Mononuclear cell (primary cell): ENCODE results near the gene VGLL4. TPM values are rescaled to one million over a fixed set of nuclear protein-coding genes. Genes with fewer than 3 reads are reported as not detected.
"Not testable (repeated sequence)": the region's sequence is repeated elsewhere in the genome, so short reads cannot be mapped to it uniquely, and the experiment has no call there.

ENCODE experiments used
- H3K27me3 ChIP-seq: 2 replicates; pipeline ENCODE4 v1.6.0; 2011; ENCODE audit warnings: low read length, control low read depth; ENCODE audit not compliant: insufficient read depth
- H3K4me1 ChIP-seq: 2 replicates; pipeline ENCODE4 v1.5.1; 2011; ENCODE audit warnings: mild to moderate bottlenecking, low read length, control low read depth; ENCODE audit not compliant: insufficient read depth
- H3K4me3 ChIP-seq: 2 replicates; pipeline ENCODE4 v1.5.1; 2011; ENCODE audit warnings: mild to moderate bottlenecking, low read length, moderate library complexity
- H3K9me3 ChIP-seq: 2 replicates; pipeline ENCODE4 v1.5.1; 2011; ENCODE audit warnings: low read depth, mild to moderate bottlenecking, control low read depth, low read length
- total RNA-seq: library from RNA; depleted of rRNA; stranded (reverse); fragments of >200 nt; gene quantifications from one replicate; pipeline ENCODE4 v1.2.3, GENCODE V29; 2012

The VGLL4 gene
- total RNA-seq, 1 donor: 20.5 TPM

DNA sequence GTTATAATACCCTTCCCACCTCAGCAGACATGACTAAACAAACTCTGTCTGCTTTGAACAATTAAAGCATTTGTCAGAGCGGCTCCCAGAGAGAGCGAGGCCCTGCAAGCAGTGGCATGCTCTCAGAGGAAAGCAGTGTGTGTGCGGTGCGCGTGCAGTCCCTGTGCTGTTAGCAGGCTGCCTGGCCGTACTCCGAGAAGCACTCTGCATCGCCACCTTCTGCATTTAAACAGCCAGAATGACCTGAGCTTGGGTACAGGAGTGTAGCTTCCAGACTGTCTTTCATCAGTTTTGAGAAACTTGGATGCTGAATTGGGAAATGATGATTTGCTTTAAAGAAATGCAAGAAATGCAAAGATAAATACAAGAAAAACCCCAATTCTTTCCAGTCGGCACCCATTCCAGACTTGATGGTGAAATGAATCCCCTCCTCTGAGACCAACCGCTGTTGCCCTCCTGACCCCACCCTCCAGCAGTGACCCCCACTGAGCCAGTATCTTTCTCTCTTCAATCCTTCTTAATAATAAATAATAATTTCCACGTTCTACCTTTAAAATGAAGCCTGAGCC lies 113.5 kb downstream of the VGLL4 start:
- H3K4me1 ChIP-seq: no peaks in the 10 kb centered on the region
- H3K27me3 ChIP-seq: no peaks in the 10 kb centered on the region
- H3K4me3 ChIP-seq: no peak overlapping the region
- H3K9me3 ChIP-seq: no peaks in the 10 kb centered on the region

DNA sequence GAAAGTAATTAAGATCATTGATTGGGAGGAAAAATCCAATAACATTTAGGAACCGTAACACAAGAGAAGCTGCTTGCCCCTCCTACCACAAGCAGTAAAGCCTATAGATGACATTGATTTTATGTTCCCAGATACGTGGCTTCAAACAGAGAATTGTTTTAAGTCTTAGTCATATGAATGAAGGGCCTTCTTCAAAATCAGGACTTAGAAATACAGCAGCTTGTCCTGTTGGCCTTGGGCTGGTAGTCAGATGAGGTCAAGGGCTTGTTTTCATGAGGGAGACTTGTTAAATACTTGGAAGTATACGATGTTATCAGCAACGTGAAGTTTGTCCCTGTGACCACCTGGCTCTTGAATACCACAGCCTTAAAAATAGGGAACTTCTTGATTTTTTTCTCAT lies 114.4 kb downstream of the VGLL4 start:
- Histone ChIP-seq H3K27me3 (no peaks in the 10 kb centered on the region), H3K4me3 (no peak overlapping the region), H3K9me3 (no peaks in the 10 kb centered on the region), H3K4me1 (no peaks in the 10 kb centered on the region)

DNA sequence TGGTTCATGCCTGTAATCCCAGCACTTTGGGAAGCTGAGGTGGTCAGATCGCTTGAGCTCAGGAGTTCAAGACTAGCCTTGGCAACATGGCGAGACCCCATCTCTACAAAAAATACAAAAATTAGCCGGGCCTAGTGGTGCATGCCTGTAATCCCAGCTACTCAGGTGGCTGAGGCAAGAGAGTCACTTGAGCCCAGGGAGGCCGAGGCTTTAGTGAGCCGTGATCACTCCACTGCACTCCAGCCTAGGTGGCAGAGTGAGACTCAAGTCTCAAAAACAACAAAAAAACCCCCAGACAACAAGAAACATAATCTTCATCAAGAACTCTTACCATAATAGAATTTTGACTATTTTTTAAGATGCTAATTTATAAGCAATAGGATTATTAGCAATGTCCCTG lies 117.6 kb downstream of the VGLL4 start:
- not testable (repeated sequence) for H3K27me3 ChIP-seq, H3K4me3 ChIP-seq, H3K9me3 ChIP-seq, H3K4me1 ChIP-seq

DNA sequence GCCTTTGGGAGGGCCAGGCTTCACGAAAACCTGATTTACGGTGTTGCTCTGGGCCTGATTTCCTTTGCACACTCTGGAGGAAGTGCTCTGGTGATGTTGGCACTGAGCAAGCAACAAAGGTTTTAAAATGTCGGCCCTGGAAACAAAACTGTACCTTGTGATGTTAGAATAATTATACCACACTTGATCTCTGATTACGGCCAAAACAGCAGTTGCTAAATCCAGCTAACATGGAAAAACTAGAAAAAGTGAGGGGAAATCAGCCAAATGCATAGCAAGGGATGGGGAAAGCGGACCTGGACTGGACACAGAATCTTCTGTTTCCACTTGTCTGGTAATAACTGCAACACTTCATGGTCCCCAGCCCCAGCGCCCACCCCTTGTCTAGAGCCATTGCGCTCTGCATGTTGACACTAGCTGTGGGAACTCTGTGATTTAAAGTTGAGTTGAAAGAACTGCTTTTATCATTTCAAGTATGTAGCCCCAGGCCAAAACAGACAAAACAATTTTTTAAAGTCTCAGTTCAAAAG lies 120.1 kb downstream of the VGLL4 start:
- Histone ChIP-seq H3K9me3 (no peaks in the 10 kb centered on the region), H3K4me1 (no peaks in the 10 kb centered on the region), H3K4me3 (no peak overlapping the region), H3K27me3 (no peaks in the 10 kb centered on the region)

DNA sequence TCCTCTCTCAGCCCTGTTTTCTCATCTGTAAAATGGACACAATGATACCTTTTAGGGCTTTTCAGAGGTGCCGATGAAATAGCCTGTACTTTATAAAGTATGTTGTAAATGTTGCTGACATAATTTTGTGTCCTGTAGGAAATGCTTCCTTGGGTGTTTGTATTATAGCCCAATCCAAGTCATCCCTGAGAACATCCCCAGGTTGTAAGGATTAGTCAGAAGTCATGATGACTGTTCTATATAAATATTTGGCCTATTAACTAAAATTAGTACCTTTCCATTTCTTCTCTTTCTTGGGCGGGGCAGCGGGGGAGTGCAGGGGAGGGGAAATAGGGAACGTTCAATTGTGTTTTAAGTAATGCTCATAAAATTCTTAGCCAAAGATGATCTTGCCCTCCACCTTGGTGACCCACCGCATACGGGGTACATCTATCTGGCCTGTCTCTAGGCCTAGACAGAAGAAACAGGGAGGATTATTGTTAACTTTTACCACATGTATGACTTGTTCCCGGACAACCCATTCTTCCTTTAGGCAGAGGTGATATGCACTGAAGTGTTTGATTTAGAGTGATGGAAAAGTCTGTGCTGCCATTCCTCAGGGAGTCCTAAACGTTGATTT lies 120.7 kb downstream of the VGLL4 start:
- Histone ChIP-seq H3K4me1 (no peaks in the 10 kb centered on the region), H3K4me3 (no peak overlapping the region), H3K9me3 (no peaks in the 10 kb centered on the region), H3K27me3 (no peaks in the 10 kb centered on the region)

DNA sequence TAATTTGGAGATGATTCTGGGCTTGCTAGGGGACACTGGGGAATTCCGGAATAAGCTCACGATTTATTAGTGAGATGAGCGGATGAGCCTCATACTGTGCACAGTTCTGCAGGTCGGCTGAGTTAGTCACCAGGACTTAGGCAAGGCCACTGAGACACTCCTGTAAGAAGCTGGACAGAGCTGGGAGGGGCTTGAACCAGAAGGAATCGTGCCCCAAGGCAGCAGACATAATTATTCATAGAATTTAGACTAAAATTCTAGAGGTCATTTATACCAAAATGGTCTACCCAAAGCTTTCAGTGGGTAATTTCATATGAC lies 121.4 kb downstream of the VGLL4 start:
- Histone ChIP-seq H3K9me3 (no peaks in the 10 kb centered on the region), H3K4me1 (no peaks in the 10 kb centered on the region), H3K4me3 (no peak overlapping the region), H3K27me3 (no peaks in the 10 kb centered on the region)

DNA sequence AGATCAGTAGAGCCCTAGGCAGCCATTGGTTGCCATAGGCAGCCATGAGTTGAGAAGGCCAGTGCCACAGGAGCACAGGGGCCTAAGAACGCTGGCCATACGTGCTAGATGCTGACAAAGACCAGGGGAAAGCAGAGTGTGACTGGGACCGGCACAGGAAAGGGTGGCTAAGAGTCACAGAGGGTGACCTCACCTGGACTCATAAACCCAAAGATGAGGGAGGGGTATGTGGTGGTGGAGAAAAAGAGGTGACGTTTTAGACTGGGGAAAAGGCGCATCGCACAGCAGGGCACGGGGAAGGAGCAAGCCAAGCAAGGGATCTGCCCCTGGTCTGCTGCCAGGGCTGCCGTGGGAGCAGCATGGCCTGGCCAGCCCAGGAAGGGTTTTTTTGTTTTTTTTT lies 122.5 kb downstream of the VGLL4 start:
- H3K27me3 ChIP-seq: no peaks in the 10 kb centered on the region
- no peaks in the 10 kb centered on the region for H3K4me1 ChIP-seq
- H3K4me3 ChIP-seq: no peak overlapping the region
- H3K9me3 ChIP-seq: no peaks in the 10 kb centered on the region

DNA sequence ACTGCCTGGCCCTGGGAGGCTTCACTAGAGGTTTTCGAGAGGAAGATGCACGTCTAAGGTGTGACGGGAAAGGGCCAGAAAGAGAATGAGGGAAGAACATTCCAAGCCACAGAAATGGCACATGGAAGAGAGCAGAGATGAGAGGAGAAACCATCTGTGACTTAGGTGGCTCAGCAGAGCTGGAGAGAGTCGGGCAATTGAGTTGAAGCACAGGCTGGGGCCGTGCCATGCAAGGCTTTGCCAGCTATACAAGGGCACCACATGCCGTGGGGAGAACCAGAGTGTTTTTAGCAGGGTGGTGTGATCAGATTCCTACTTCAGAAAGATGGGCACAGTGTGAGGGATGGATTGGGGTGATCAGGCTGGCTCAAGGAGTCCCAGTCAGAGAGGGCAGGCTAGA lies 126.1 kb downstream of the VGLL4 start:
- no peaks in the 10 kb centered on the region for H3K4me1 ChIP-seq

DNA sequence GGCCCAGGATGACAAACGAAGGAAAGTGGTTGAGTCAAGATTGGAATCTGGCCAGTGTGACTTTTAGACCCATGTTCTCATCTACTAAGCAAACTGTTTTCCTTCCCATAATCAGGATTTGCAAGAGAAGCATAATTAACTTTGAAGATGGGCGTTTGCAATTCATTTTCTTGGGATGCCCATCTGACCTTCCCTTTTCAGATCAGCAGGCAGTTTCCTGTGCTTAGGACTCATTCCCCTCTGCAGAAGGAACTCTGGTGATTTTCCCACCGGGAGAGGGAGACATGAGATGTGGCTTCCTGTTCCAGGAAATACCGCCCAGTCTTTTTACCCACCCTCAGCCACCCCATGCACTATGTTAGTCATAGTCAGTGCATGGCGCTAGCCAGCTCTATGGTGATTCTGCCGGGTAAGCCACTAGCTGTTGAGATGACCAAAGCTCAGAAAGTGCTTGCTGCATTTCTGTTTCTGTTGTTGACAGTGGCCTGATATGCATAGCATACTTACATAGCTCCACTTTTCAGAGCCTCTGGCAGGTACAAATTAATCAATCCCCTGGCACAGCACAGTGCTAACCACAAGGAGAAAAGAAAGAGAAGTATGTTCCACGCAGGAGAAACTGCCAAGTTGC lies 129.4 kb downstream of the VGLL4 start:
- H3K27me3 ChIP-seq: no peaks in the 10 kb centered on the region
- no peak overlapping the region for H3K4me3 ChIP-seq
- no peaks in the 10 kb centered on the region for H3K4me1 ChIP-seq
- no peaks in the 10 kb centered on the region for H3K9me3 ChIP-seq

More for the DNA sequence above, 126.1 kb downstream of the VGLL4 start:
- H3K27me3 ChIP-seq: no peaks in the 10 kb centered on the region
- no peaks in the 10 kb centered on the region for H3K9me3 ChIP-seq
- H3K4me3 ChIP-seq: no peak overlapping the region

DNA sequence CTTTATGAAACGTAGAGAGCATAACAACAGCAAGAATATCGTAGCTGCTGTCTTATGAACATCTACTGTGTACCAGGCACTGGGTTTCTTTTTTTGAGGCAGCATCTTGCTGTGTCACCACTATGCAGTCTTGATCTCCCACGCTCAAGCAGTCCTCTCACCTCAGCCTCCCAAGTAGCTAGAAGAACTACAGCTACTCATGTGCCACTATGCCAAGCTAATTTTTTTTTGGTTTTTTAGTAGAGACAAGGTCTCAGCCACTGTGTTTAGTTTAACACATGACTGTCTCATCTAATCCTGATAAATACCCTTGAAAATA lies 129.9 kb downstream of the VGLL4 start:
- H3K27me3 ChIP-seq: no peaks in the 10 kb centered on the region
- no peak overlapping the region for H3K4me3 ChIP-seq
- H3K4me1 ChIP-seq: no peaks in the 10 kb centered on the region
- no peaks in the 10 kb centered on the region for H3K9me3 ChIP-seq

DNA sequence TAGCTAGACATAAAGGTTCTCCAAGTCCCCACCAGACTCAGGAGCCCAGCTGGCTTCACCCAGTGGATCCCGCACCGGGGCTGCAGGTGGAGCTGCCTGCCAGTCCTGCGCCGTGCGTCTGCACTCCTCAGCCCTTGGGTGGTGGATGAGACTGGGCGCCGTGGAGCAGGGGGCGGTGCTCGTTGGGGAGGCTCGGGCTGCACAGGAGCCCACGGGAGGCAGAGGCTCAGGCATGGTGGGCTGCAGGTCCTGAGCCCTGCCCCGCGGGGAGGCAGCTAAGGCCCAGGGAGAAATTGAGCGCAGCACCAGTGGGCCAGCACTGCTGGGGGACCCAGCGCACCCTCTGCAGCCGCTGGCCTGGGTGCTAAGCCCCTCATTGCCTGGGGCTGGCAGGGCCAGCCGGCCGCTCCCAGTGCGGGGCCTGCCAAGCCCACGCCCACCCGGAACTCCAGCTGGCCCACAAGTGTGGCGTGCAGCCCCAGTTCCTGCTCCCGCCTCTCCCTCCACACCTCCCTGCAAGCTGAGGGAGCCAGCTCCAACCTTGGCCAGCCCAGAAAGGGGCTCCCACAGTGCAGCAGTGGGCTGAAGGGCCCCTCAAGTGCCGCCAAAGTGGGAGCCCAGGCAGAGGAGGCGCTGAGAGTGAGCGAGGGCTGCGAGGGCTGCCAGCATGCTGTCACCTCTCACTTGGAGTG lies 130.4 kb downstream of the VGLL4 start:
- H3K4me3 ChIP-seq, H3K4me1 ChIP-seq, H3K27me3 ChIP-seq, H3K9me3 ChIP-seq: not testable (repeated sequence)

DNA sequence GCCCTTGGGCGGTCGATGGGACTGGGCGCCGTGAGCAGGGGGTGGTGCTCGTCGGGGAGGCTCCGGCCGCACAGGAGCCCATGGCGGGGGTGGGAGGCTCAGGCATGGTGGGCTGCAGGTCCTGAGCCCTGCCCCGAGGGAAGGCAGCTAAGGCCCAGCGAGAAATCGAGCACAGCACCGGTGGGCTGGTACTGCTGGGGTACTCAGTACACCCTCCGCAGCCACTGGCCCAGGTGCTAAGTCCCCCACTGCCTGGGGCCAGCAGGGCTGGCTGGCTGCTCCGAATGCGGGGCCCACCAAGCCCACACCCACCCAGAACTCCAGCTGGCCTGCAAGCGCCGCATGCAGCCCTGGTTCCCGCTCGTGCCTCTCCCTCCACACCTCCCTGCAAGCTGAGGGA lies 132.1 kb downstream of the VGLL4 start:
- H3K4me1 ChIP-seq, H3K9me3 ChIP-seq, H3K4me3 ChIP-seq, H3K27me3 ChIP-seq: not testable (repeated sequence)

DNA sequence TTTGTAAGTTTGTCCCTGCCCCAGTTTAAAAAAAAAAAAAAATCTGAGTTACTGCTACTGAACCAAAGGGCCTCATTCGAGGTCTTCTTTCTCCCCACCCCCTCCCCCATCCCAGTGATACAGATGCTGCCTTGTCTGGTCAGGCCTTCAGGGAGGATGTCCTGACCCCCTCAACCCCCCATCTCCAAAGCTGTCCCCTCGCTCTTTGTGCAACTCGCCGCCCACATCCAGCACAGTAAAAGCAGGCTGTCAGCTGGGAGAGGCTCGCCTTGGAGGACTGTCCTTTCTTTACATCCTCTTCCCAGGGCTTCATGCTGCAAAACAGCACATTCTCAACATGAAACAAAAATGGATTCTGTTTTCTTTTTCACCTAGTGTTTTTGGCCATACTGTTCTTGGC lies 133.4 kb downstream of the VGLL4 start:
- Histone ChIP-seq H3K4me1 (no peaks in the 10 kb centered on the region), H3K27me3 (no peaks in the 10 kb centered on the region)

DNA sequence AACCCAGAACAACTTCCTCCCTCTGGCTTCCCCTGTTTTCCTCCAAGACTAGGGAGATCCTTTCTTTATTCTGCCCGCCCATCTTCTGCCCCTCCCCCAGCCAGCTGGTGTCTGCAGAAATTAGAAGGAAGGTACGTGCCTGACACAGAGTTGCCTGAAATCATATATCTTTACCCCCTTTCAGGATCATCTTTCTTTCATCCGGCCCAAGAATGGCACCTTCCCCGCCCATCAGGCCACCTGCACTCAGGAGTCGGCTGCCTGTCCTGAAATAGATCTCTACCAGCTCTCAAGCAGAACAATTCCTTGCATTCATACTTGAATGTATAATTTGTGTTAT lies 133.7 kb downstream of the VGLL4 start:
- H3K4me1 ChIP-seq: no peaks in the 10 kb centered on the region
- H3K27me3 ChIP-seq: no peaks in the 10 kb centered on the region

More for the DNA sequence above, 133.4 kb downstream of the VGLL4 start:
- H3K9me3 ChIP-seq: no peaks in the 10 kb centered on the region
- no peak overlapping the region for H3K4me3 ChIP-seq

DNA sequence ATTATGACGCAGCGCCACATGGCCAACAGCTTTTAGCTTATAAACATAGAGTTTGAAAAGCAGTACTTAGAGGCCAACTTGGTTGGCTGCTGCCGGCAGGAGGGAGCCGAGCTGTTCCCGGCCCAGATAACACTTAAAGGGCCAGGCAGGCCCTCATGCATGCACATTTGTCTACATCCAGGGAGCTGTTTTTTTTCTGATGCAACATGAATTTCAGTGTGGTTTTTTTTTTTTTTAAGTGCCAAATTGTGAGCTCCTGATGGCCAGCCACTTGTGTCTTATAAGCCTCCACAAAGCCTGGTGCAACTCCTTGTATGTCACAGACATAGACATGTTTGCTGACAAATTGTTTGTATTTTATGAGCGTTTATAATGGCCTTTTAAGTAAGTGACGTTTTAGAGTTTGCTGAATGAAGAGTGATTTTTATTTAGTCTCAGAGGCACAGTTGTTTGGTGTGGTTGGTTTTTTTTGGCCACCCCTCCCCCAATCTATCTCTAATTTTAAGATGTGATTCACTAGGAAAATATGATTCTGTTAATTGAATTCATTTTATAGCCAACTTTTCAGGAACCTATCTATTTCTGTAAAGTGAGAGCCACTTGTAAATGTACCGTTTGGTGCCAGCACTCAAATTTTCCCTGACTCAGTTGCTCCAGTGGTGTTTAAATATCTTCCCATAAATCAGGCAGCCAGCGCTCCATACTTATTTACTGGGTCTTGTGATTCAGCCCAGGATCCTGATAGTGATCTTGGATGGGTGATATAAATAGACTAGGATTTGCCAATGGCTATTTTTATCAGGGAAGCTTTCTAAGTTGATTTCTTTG lies 134.3 kb downstream of the VGLL4 start:
- no peak overlapping the region for H3K4me3 ChIP-seq
- H3K27me3 ChIP-seq: no peaks in the 10 kb centered on the region
- no peaks in the 10 kb centered on the region for H3K9me3 ChIP-seq
- H3K4me1 ChIP-seq: no peaks in the 10 kb centered on the region

More for the DNA sequence above, 133.7 kb downstream of the VGLL4 start:
- Histone ChIP-seq H3K4me3 (no peak overlapping the region), H3K9me3 (no peaks in the 10 kb centered on the region)
